Measurements from ENCODE around the gene MIER2. TPM values are rescaled to one million over a fixed set of nuclear protein-coding genes. Genes with fewer than 3 reads are reported as not detected.

Gene MIER2
- total RNA-seq, 4 donors from 2014 or later: 8.6 to 25.7 (median 16.6) TPM

- TF ChIP-seq CTCF (IDR thresholded peaks at IDR 0.05): no peak
- ATAC-seq (ENCODE audit: low FRiP score) (no peak), DNase-seq (ENCODE audit: low spot score) (no peak)
Observed at GRCh38 chr19:342801-343421, 1.7 kb downstream of the MIER2 start.

- no peak for ATAC-seq (ENCODE audit: low FRiP score)
- DNase-seq (ENCODE audit: low spot score): no peak
- TF ChIP-seq CTCF (IDR thresholded peaks at IDR 0.05): no peak
Observed at GRCh38 chr19:342128-342455, 2.5 kb downstream of the MIER2 start.

- DNase-seq (ENCODE audit: low spot score) (no peak), ATAC-seq (ENCODE audit: low FRiP score) (no peak)
- TF ChIP-seq CTCF (IDR thresholded peaks at IDR 0.05): no peak
Observed at GRCh38 chr19:341386-342127, 3.0 kb downstream of the MIER2 start.

GRCh38 chr19:340620-341385 lies 3.8 kb downstream of the MIER2 start:
- ATAC-seq (ENCODE audit: low FRiP score) (no peak), DNase-seq (ENCODE audit: low spot score) (no peak)
- no peak for TF ChIP-seq CTCF (IDR thresholded peaks at IDR 0.05)

- DNase-seq (ENCODE audit: low spot score): no peak
- ATAC-seq (ENCODE audit: low FRiP score): no peak
- TF ChIP-seq CTCF (IDR thresholded peaks at IDR 0.05): no peak
Observed at GRCh38 chr19:339262-339887, 5.2 kb downstream of the MIER2 start.

GRCh38 chr19:338421-338820 lies 6.2 kb downstream of the MIER2 start:
- no peak for TF ChIP-seq CTCF (IDR thresholded peaks at IDR 0.05)
- no peak for ATAC-seq (ENCODE audit: low FRiP score)
- DNase-seq (ENCODE audit: low spot score): no peak

Data from omental fat pad (tissue), 4 donors.